ENCODE results near the gene ZSWIM3. TPM values are rescaled to one million over a fixed set of nuclear protein-coding genes. Genes with fewer than 3 reads are reported as not detected.

The ZSWIM3 gene
- polyA plus RNA-seq, 1 donor from 2014 or later, result 14.3 TPM

DNA sequence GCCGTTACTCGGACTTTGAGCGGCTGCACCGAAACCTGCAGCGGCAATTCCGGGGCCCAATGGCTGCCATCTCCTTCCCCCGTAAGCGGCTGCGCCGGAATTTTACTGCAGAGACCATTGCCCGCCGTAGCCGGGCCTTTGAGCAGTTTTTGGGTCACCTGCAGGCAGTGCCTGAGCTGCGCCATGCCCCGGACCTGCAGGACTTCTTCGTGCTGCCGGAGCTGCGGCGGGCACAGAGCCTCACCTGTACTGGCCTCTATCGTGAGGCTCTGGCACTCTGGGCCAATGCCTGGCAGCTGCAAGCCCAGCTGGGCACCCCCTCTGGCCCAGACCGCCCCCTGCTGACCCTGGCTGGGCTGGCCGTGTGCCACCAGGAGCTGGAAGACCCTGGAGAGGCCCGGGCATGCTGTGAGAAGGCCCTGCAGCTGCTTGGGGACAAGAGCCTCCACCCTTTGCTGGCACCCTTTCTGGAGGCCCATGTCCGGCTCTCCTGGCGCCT is 16.7 kb upstream of the ZSWIM3 start:
- H3K27me3 ChIP-seq (ENCODE audit: insufficient read depth, low read depth, low read length), result no peaks in the 10 kb centered on the region
- H2AFZ ChIP-seq (ENCODE audit: low read depth, low read length), result no peak overlapping the region
- no peaks in the 10 kb centered on the region for H3K36me3 ChIP-seq (ENCODE audit: insufficient read depth, low read length)
- no peak overlapping the region for H3K27ac ChIP-seq (ENCODE audit: low read length)
- no peaks in the 10 kb centered on the region for H4K20me1 ChIP-seq (ENCODE audit: insufficient read depth)
- no peaks in the 10 kb centered on the region for H3K9me3 ChIP-seq (ENCODE audit: low read length)
- H3F3A ChIP-seq (ENCODE audit: insufficient read depth, low read length, poor library complexity, severe bottlenecking), result no peaks in the 10 kb centered on the region
- H3K4me2 ChIP-seq (ENCODE audit: low read length), result no peak overlapping the region
- TF ChIP-seq EZH2 (IDR thresholded peaks at IDR 0.05; ENCODE audit: borderline replicate concordance, insufficient read depth, low read length, poor library complexity, severe bottlenecking), result no peak
- TF ChIP-seq MXI1 (conservative IDR thresholded peaks at IDR 0.05; ENCODE audit: poor library complexity, severe bottlenecking), result no peak
- no peak for TF ChIP-seq RAD21 (conservative IDR thresholded peaks at IDR 0.05)
- TF ChIP-seq, protein P1, sequence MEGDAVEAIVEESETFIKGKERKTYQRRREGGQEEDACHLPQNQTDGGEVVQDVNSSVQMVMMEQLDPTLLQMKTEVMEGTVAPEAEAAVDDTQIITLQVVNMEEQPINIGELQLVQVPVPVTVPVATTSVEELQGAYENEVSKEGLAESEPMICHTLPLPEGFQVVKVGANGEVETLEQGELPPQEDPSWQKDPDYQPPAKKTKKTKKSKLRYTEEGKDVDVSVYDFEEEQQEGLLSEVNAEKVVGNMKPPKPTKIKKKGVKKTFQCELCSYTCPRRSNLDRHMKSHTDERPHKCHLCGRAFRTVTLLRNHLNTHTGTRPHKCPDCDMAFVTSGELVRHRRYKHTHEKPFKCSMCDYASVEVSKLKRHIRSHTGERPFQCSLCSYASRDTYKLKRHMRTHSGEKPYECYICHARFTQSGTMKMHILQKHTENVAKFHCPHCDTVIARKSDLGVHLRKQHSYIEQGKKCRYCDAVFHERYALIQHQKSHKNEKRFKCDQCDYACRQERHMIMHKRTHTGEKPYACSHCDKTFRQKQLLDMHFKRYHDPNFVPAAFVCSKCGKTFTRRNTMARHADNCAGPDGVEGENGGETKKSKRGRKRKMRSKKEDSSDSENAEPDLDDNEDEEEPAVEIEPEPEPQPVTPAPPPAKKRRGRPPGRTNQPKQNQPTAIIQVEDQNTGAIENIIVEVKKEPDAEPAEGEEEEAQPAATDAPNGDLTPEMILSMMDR (IDR thresholded peaks at IDR 0.05; ENCODE audit: poor library complexity, severe bottlenecking), result no peak
- TF ChIP-seq SMC3 (conservative IDR thresholded peaks at IDR 0.05; ENCODE audit: poor library complexity), result no peak
- TF ChIP-seq POLR2AphosphoS5 (IDR thresholded peaks at IDR 0.05), result no peak
- TF ChIP-seq EP300 (conservative IDR thresholded peaks at IDR 0.05; ENCODE audit: poor library complexity, severe bottlenecking), result no peak
- no peak for TF ChIP-seq TAF1 (IDR thresholded peaks at IDR 0.05; ENCODE audit: low read depth)
- TF ChIP-seq, protein P2, sequence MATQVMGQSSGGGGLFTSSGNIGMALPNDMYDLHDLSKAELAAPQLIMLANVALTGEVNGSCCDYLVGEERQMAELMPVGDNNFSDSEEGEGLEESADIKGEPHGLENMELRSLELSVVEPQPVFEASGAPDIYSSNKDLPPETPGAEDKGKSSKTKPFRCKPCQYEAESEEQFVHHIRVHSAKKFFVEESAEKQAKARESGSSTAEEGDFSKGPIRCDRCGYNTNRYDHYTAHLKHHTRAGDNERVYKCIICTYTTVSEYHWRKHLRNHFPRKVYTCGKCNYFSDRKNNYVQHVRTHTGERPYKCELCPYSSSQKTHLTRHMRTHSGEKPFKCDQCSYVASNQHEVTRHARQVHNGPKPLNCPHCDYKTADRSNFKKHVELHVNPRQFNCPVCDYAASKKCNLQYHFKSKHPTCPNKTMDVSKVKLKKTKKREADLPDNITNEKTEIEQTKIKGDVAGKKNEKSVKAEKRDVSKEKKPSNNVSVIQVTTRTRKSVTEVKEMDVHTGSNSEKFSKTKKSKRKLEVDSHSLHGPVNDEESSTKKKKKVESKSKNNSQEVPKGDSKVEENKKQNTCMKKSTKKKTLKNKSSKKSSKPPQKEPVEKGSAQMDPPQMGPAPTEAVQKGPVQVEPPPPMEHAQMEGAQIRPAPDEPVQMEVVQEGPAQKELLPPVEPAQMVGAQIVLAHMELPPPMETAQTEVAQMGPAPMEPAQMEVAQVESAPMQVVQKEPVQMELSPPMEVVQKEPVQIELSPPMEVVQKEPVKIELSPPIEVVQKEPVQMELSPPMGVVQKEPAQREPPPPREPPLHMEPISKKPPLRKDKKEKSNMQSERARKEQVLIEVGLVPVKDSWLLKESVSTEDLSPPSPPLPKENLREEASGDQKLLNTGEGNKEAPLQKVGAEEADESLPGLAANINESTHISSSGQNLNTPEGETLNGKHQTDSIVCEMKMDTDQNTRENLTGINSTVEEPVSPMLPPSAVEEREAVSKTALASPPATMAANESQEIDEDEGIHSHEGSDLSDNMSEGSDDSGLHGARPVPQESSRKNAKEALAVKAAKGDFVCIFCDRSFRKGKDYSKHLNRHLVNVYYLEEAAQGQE (IDR thresholded peaks at IDR 0.05; ENCODE audit: borderline replicate concordance), result no peak
- H3K9me2 ChIP-seq (ENCODE audit: insufficient read depth, low read length), result no peaks in the 10 kb centered on the region
- H3K79me2 ChIP-seq (replicated peaks; ENCODE audit: insufficient read depth, low read length), result no peaks in the 10 kb centered on the region
- H3K4me3 ChIP-seq (ENCODE audit: low read length), result no peak overlapping the region
- H3K9ac ChIP-seq (ENCODE audit: low read length), result no peak overlapping the region

DNA sequence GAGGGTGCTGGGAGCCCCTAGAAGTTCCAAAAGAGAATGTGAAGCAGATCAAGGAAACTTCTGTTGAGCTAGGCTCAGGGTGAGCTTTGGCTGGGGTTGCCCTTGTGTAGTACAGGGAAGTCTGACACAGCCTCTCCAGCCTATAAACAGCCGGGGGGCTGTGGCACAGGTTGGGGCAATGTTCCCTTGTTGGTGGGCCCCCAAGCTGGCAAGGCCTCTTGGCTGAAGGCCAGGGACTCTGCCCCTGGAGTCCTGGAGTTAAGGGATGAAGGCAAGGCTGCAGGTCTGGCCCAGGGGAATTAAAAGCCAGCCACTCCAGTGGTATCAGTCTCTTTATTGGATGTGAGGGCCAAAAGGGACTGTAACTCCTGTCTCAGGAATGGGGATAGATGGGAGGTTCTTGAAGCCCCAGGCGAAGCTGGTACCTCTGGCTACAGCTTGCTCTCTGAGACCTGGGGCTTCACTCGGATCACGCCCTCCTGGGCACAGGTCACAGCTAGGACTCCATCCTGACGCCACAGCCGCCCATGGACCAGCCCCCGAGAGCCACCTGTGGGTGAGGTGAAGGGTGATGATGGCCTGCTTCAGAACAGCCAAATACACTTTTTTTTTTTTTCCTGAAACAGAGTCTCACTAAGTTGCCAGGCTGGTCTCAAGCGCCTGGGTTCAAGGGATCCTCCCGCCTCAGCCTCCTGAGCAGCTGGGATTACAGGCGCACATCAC is 15.8 kb upstream of the ZSWIM3 start:
- no peaks in the 10 kb centered on the region for H4K20me1 ChIP-seq (ENCODE audit: insufficient read depth)
- no peak overlapping the region for H3K27ac ChIP-seq (ENCODE audit: low read length)
- H3K4me2 ChIP-seq (ENCODE audit: low read length), result no peak overlapping the region
- no peak overlapping the region for H3K4me3 ChIP-seq (ENCODE audit: low read length)
- no peaks in the 10 kb centered on the region for H3F3A ChIP-seq (ENCODE audit: insufficient read depth, low read length, poor library complexity, severe bottlenecking)
- no peaks in the 10 kb centered on the region for H3K79me2 ChIP-seq (replicated peaks; ENCODE audit: insufficient read depth, low read length)
- TF ChIP-seq POLR2AphosphoS5 (IDR thresholded peaks at IDR 0.05) (no peak), RAD21 (conservative IDR thresholded peaks at IDR 0.05) (no peak), EP300 (conservative IDR thresholded peaks at IDR 0.05; ENCODE audit: poor library complexity, severe bottlenecking) (no peak), EZH2 (IDR thresholded peaks at IDR 0.05; ENCODE audit: borderline replicate concordance, insufficient read depth, low read length, poor library complexity, severe bottlenecking) (no peak), SMC3 (conservative IDR thresholded peaks at IDR 0.05; ENCODE audit: poor library complexity) (no peak), TAF1 (IDR thresholded peaks at IDR 0.05; ENCODE audit: low read depth) (no peak), MXI1 (conservative IDR thresholded peaks at IDR 0.05; ENCODE audit: poor library complexity, severe bottlenecking) (no peak)
- TF ChIP-seq, protein P2 (IDR thresholded peaks at IDR 0.05; ENCODE audit: borderline replicate concordance), result no peak
- TF ChIP-seq, protein P1 (IDR thresholded peaks at IDR 0.05; ENCODE audit: poor library complexity, severe bottlenecking), result no peak
- H2AFZ ChIP-seq (ENCODE audit: low read depth, low read length), result no peak overlapping the region
- H3K9me3 ChIP-seq (ENCODE audit: low read length), result no peaks in the 10 kb centered on the region
- H3K9me2 ChIP-seq (ENCODE audit: insufficient read depth, low read length), result no peaks in the 10 kb centered on the region
- H3K27me3 ChIP-seq (ENCODE audit: insufficient read depth, low read depth, low read length), result no peaks in the 10 kb centered on the region
- H3K36me3 ChIP-seq (ENCODE audit: insufficient read depth, low read length), result no peaks in the 10 kb centered on the region
- no peak overlapping the region for H3K9ac ChIP-seq (ENCODE audit: low read length)

All from neural cell (in vitro differentiated cells).